Transverse colon (tissue), 3 donors: ENCODE data around the gene TMEM74B.

Experiments used
- CTCF ChIP-seq, 5 experiments: fragments of 200-600 bp in 3 of 5; fragments of 450-650 bp in 2 of 5; sonication (generic) in 3 of 5; IDR thresholded peaks; 1 replicate in 2 of 5; 2 replicates in 3 of 5; pipeline ENCODE4 v1.5.1; 2016 to 2017; ENCODE audit warnings: antibody characterized with exemption in 5 of 5, inconsistent platforms in 3 of 5, mild to moderate bottlenecking in 2 of 5, moderate library complexity in 1 of 5
- EP300 ChIP-seq: sonication (generic); formaldehyde crosslinking; IDR thresholded peaks from one replicate; pipeline ENCODE4 v1.6.1; 2017; ENCODE audit warnings: antibody characterized with exemption, low read depth

GRCh38 chr20:1146957-1147356, 37.8 kb downstream of the TMEM74B start:
- no peak for TF ChIP-seq CTCF (IDR thresholded peaks at IDR 0.05)
- TF ChIP-seq EP300, result no peak
